Measurements from ENCODE around the gene CDC42BPA. TPM values are rescaled to one million over a fixed set of nuclear protein-coding genes. Genes with fewer than 3 reads are reported as not detected.
"Not testable (repeated sequence)": the region's sequence is repeated elsewhere in the genome, so short reads cannot be mapped to it uniquely, and the experiment has no call there.

CDC42BPA gene
- total RNA-seq, 1 experiment from 2014 or later, result 46.4 TPM

- peaks cover 6% of the 10 kb centered on the region; the same call in 1 of the 2 replicates for H3K36me3 ChIP-seq
- peaks cover 13% of the 10 kb centered on the region for H3K4me1 ChIP-seq (replicated peaks)
- H3K9me3 ChIP-seq (replicated peaks), result no peaks in the 10 kb centered on the region
- H3K27ac ChIP-seq, result no peak overlapping the region
- no peak overlapping the region for H3K4me3 ChIP-seq
- no peak for DNase-seq (ENCODE audit: low read depth in 1 of 2, low spot score in 2 of 2)
- H3K27me3 ChIP-seq (replicated peaks), result no peaks in the 10 kb centered on the region
Measured at GRCh38 chr1:227169343-227169742, 148.9 kb downstream of the CDC42BPA start.

GRCh38 chr1:227167276-227168101 lies 150.8 kb downstream of the CDC42BPA start:
- Histone ChIP-seq H3K27me3 (replicated peaks) (no peaks in the 10 kb centered on the region), H3K27ac (no peak overlapping the region), H3K36me3 (peaks cover 10% of the 10 kb centered on the region), H3K9me3 (replicated peaks) (no peaks in the 10 kb centered on the region), H3K4me3 (no peak overlapping the region), H3K4me1 (replicated peaks) (peaks cover 13% of the 10 kb centered on the region)
- DNase-seq (ENCODE audit: low read depth in 1 of 2, low spot score in 2 of 2), result no peak

GRCh38 chr1:227166559-227166958 lies 151.7 kb downstream of the CDC42BPA start:
- no peak overlapping the region for H3K4me3 ChIP-seq
- H3K27me3 ChIP-seq (replicated peaks), result no peaks in the 10 kb centered on the region
- DNase-seq (ENCODE audit: low read depth in 1 of 2, low spot score in 2 of 2), result peak; percentile 57 to 64
- peaks cover 13% of the 10 kb centered on the region for H3K4me1 ChIP-seq (replicated peaks)
- no peaks in the 10 kb centered on the region for H3K9me3 ChIP-seq (replicated peaks)
- H3K27ac ChIP-seq, result no peak overlapping the region
- peaks cover 10% of the 10 kb centered on the region for H3K36me3 ChIP-seq

- Histone ChIP-seq H3K27ac (no peak overlapping the region), H3K36me3 (peaks cover 26% of the 10 kb centered on the region), H3K4me3 (no peak overlapping the region), H3K4me1 (replicated peaks) (peaks cover 10% of the 10 kb centered on the region), H3K27me3 (replicated peaks) (no peaks in the 10 kb centered on the region), H3K9me3 (replicated peaks) (no peaks in the 10 kb centered on the region; the same call in 1 of the 2 replicates)
- no peak for DNase-seq (ENCODE audit: low read depth in 1 of 2, low spot score in 2 of 2)
Measured at GRCh38 chr1:227161470-227161869, 156.8 kb downstream of the CDC42BPA start.

- Histone ChIP-seq H3K9me3 (replicated peaks) (no peaks in the 10 kb centered on the region; the same call in 1 of the 2 replicates), H3K27me3 (replicated peaks) (no peaks in the 10 kb centered on the region), H3K4me3 (no peak overlapping the region), H3K4me1 (replicated peaks) (peaks cover 4% of the 10 kb centered on the region; the same call in 1 of the 2 replicates), H3K27ac (no peak overlapping the region), H3K36me3 (peaks cover 27% of the 10 kb centered on the region)
- DNase-seq (ENCODE audit: low read depth in 1 of 2, low spot score in 2 of 2), result no peak
Measured at GRCh38 chr1:227156520-227156919, 161.8 kb downstream of the CDC42BPA start.

GRCh38 chr1:227155688-227156087 lies 162.6 kb downstream of the CDC42BPA start:
- Histone ChIP-seq H3K27me3 (replicated peaks) (no peaks in the 10 kb centered on the region), H3K36me3 (peaks cover 27% of the 10 kb centered on the region), H3K27ac (no peak overlapping the region), H3K4me3 (no peak overlapping the region), H3K4me1 (replicated peaks) (peaks cover 4% of the 10 kb centered on the region; the same call in 1 of the 2 replicates), H3K9me3 (replicated peaks) (no peaks in the 10 kb centered on the region; the same call in 1 of the 2 replicates)
- DNase-seq (ENCODE audit: low read depth in 1 of 2, low spot score in 2 of 2), result no peak

GRCh38 chr1:227155004-227155403 lies 163.3 kb downstream of the CDC42BPA start:
- no peaks in the 10 kb centered on the region for H3K27me3 ChIP-seq (replicated peaks)
- peaks cover 4% of the 10 kb centered on the region; the same call in 1 of the 2 replicates for H3K4me1 ChIP-seq (replicated peaks)
- H3K9me3 ChIP-seq (replicated peaks), result no peaks in the 10 kb centered on the region; the same call in 1 of the 2 replicates
- H3K27ac ChIP-seq, result no peak overlapping the region
- H3K36me3 ChIP-seq, result peaks cover 20% of the 10 kb centered on the region
- DNase-seq (ENCODE audit: low read depth in 1 of 2, low spot score in 2 of 2), result no peak
- no peak overlapping the region for H3K4me3 ChIP-seq

- Histone ChIP-seq H3K27ac (no peak overlapping the region), H3K36me3 (peaks cover 4% of the 10 kb centered on the region; the same call in 1 of the 2 replicates), H3K27me3 (replicated peaks) (0 out of 2 replicates have a peak, but pooled peaks cover 3% of the 10 kb centered on the region), H3K4me1 (replicated peaks) (peaks cover 4% of the 10 kb centered on the region; the same call in 1 of the 2 replicates), H3K4me3 (no peak overlapping the region), H3K9me3 (replicated peaks) (no peaks in the 10 kb centered on the region)
- no peak for DNase-seq (ENCODE audit: low read depth in 1 of 2, low spot score in 2 of 2)
Measured at GRCh38 chr1:227152525-227152924, 165.8 kb downstream of the CDC42BPA start.

GRCh38 chr1:227140376-227140775 lies 177.9 kb downstream of the CDC42BPA start:
- H3K4me1 ChIP-seq (replicated peaks), result no peaks in the 10 kb centered on the region
- no peak for DNase-seq (ENCODE audit: low read depth in 1 of 2, low spot score in 2 of 2)
- no peak overlapping the region for H3K27ac ChIP-seq
- H3K9me3 ChIP-seq (replicated peaks), result no peaks in the 10 kb centered on the region
- peaks cover 54% of the 10 kb centered on the region for H3K36me3 ChIP-seq
- H3K4me3 ChIP-seq, result no peak overlapping the region
- no peaks in the 10 kb centered on the region for H3K27me3 ChIP-seq (replicated peaks)

- no peak for DNase-seq (ENCODE audit: low read depth in 1 of 2, low spot score in 2 of 2)
- H3K27me3 ChIP-seq (replicated peaks), result no peaks in the 10 kb centered on the region
- peaks cover 33% of the 10 kb centered on the region for H3K36me3 ChIP-seq
- no peaks in the 10 kb centered on the region for H3K4me1 ChIP-seq (replicated peaks)
- no peak overlapping the region for H3K4me3 ChIP-seq
- no peaks in the 10 kb centered on the region for H3K9me3 ChIP-seq (replicated peaks)
- H3K27ac ChIP-seq, result no peak overlapping the region
Measured at GRCh38 chr1:227136210-227136820, 182.0 kb downstream of the CDC42BPA start.

GRCh38 chr1:227134686-227135314 lies 183.5 kb downstream of the CDC42BPA start:
- no peak for DNase-seq (ENCODE audit: low read depth in 1 of 2, low spot score in 2 of 2)
- no peaks in the 10 kb centered on the region for H3K4me1 ChIP-seq (replicated peaks)
- H3K4me3 ChIP-seq, result no peak overlapping the region
- H3K9me3 ChIP-seq (replicated peaks), result no peaks in the 10 kb centered on the region
- peaks cover 37% of the 10 kb centered on the region for H3K36me3 ChIP-seq
- no peaks in the 10 kb centered on the region for H3K27me3 ChIP-seq (replicated peaks)
- H3K27ac ChIP-seq, result no peak overlapping the region

- not testable (repeated sequence) for H3K27me3 ChIP-seq (replicated peaks); DNase-seq (ENCODE audit: low read depth in 1 of 2, low spot score in 2 of 2); H3K4me1 ChIP-seq (replicated peaks); H3K9me3 ChIP-seq (replicated peaks); H3K4me3 ChIP-seq; H3K27ac ChIP-seq
- peaks cover 33% of the 10 kb centered on the region for H3K36me3 ChIP-seq
Measured at GRCh38 chr1:227132695-227133094, 185.6 kb downstream of the CDC42BPA start.

GRCh38 chr1:227131193-227131592 lies 187.1 kb downstream of the CDC42BPA start:
- H3K27me3 ChIP-seq (replicated peaks), result no peaks in the 10 kb centered on the region
- H3K4me1 ChIP-seq (replicated peaks), result no peaks in the 10 kb centered on the region
- peaks cover 28% of the 10 kb centered on the region for H3K36me3 ChIP-seq
- H3K9me3 ChIP-seq (replicated peaks), result no peaks in the 10 kb centered on the region
- peak in 1 of 2 experiments; percentile 28 for DNase-seq (ENCODE audit: low read depth in 1 of 2, low spot score in 2 of 2)
- 0 out of 2 replicates have a peak overlapping the region, but pooled peaks have one; percentile 7 for H3K27ac ChIP-seq
- H3K4me3 ChIP-seq, result no peak overlapping the region

All from SJSA1 (cell line).